Mesenchymal stem cell (in vitro differentiated cells and primary cell): ENCODE results near the gene SLC25A13.
A peak's percentile ranks its signal among the peaks of the same experiment; 100 is the strongest.
"Not testable (repeated sequence)": the region's sequence is repeated elsewhere in the genome, so short reads cannot be mapped to it uniquely, and the experiment has no call there.

Experiments used
- DNase-seq: peaks from one replicate; pipeline ENCODE4 v3.0.0-alpha.2; 2013
- H2AFZ ChIP-seq: one replicate; pipeline ENCODE4 v1.6.1; 2013; ENCODE audit warnings: low read depth, mild to moderate bottlenecking, control low read depth, inconsistent platforms, low read length, moderate library complexity
- H2AK5ac ChIP-seq: 2 replicates; pipeline ENCODE4 v1.6.1; 2013; ENCODE audit warnings: low read length, moderate library complexity, mild to moderate bottlenecking, inconsistent platforms; ENCODE audit not compliant: severe bottlenecking
- H2BK120ac ChIP-seq: one replicate; pipeline ENCODE4 v1.6.1; 2013; ENCODE audit warnings: low read depth, mild to moderate bottlenecking, inconsistent platforms, low read length, moderate library complexity
- H2BK12ac ChIP-seq, 2 experiments: one replicate each; pipeline ENCODE4 v1.6.1; 2013; ENCODE audit warnings: inconsistent platforms in 2 of 2, low read length in 2 of 2, mild to moderate bottlenecking in 2 of 2, moderate library complexity in 2 of 2, control low read depth in 1 of 2
- H2BK15ac ChIP-seq: one replicate; pipeline ENCODE4 v1.6.1; 2013; ENCODE audit warnings: mild to moderate bottlenecking, low read depth, inconsistent platforms; ENCODE audit not compliant: poor library complexity, severe bottlenecking
- H2BK5ac ChIP-seq: 2 replicates; pipeline ENCODE4 v1.6.1; 2013; ENCODE audit warnings: low read depth, mild to moderate bottlenecking, low read length, control low read depth, inconsistent platforms; ENCODE audit not compliant: poor library complexity, severe bottlenecking
- H3K14ac ChIP-seq, 2 experiments: one replicate each; pipeline ENCODE4 v1.6.1; 2013; ENCODE audit warnings: inconsistent platforms in 2 of 2, low read length in 2 of 2, control low read depth in 1 of 2, mild to moderate bottlenecking in 1 of 2, moderate library complexity in 1 of 2
- H3K18ac ChIP-seq, 2 experiments: one replicate each; pipeline ENCODE4 v1.6.1; 2013; ENCODE audit warnings: inconsistent platforms in 2 of 2, low read length in 2 of 2, control low read depth in 1 of 2, low read depth in 1 of 2, mild to moderate bottlenecking in 1 of 2
- H3K23ac ChIP-seq, 2 experiments: one replicate each; pipeline ENCODE4 v1.6.1; 2013; ENCODE audit warnings: inconsistent platforms in 2 of 2, low read length in 2 of 2, mild to moderate bottlenecking in 2 of 2, moderate library complexity in 2 of 2, control low read depth in 1 of 2
- H3K27ac ChIP-seq: 2 replicates; pipeline ENCODE4 v1.5.1; 2013; ENCODE audit warnings: mild to moderate bottlenecking, moderate library complexity, low read length, control low read depth, inconsistent platforms; ENCODE audit not compliant: poor library complexity, severe bottlenecking
- H3K27me3 ChIP-seq, 2 experiments: 2 replicates each; pipeline versions ENCODE4 v1.6.1 to v1.7.0; 2013; ENCODE audit warnings: low read length in 2 of 2, mild to moderate bottlenecking in 2 of 2, moderate library complexity in 2 of 2, control low read depth in 1 of 2, inconsistent platforms in 1 of 2; ENCODE audit not compliant: control insufficient read depth in 1 of 2, insufficient read depth in 1 of 2
- H3K36me3 ChIP-seq, 2 experiments: 2 replicates each; pipeline versions ENCODE4 v1.6.1 to v1.7.0; 2013; ENCODE audit warnings: low read length in 2 of 2, control low read depth in 1 of 2, inconsistent platforms in 1 of 2, low read depth in 1 of 2, mild to moderate bottlenecking in 1 of 2; ENCODE audit not compliant: insufficient read depth in 2 of 2, control insufficient read depth in 1 of 2
- H3K4ac ChIP-seq, 2 experiments: one replicate each; pipeline ENCODE4 v1.6.1; 2013; ENCODE audit warnings: inconsistent platforms in 2 of 2, low read length in 2 of 2, mild to moderate bottlenecking in 2 of 2, moderate library complexity in 2 of 2, control low read depth in 1 of 2, low read depth in 1 of 2
- H3K4me1 ChIP-seq: 2 replicates; pipeline ENCODE4 v1.6.1; 2013; ENCODE audit warnings: low read depth, low read length, control low read depth; ENCODE audit not compliant: control insufficient read depth, insufficient read depth
- H3K4me2 ChIP-seq: 2 replicates; pipeline ENCODE4 v1.6.1; 2013; ENCODE audit warnings: low read length, mild to moderate bottlenecking, inconsistent platforms; ENCODE audit not compliant: poor library complexity, severe bottlenecking
- H3K4me3 ChIP-seq, 2 experiments: 2 replicates each; pipeline versions ENCODE4 v1.5.1 to v1.7.0; 2013; ENCODE audit warnings: low read length in 2 of 2, mild to moderate bottlenecking in 2 of 2, control low read depth in 1 of 2, low read depth in 1 of 2; ENCODE audit not compliant: insufficient read depth in 1 of 2
- H3K79me1 ChIP-seq: replicated peaks from 2 replicates; pipeline ENCODE4 v1.6.1; 2013; ENCODE audit warnings: mild to moderate bottlenecking, control low read depth, low read length, inconsistent platforms; ENCODE audit not compliant: poor library complexity, severe bottlenecking
- H3K9ac ChIP-seq: 2 replicates; pipeline ENCODE4 v1.7.0; 2013; ENCODE audit warnings: mild to moderate bottlenecking, low read length, moderate library complexity
- H3K9me3 ChIP-seq: 2 replicates; pipeline ENCODE4 v1.7.0; 2013; ENCODE audit warnings: mild to moderate bottlenecking, low read length; ENCODE audit not compliant: control insufficient read depth
- H4K8ac ChIP-seq: one replicate; pipeline ENCODE4 v1.6.1; 2013; ENCODE audit warnings: inconsistent platforms, mild to moderate bottlenecking, low read length, moderate library complexity
- H4K91ac ChIP-seq: one replicate; pipeline ENCODE4 v1.6.1; 2013; ENCODE audit warnings: mild to moderate bottlenecking, low read length, inconsistent platforms
- WGBS: methylation state at CpG from one replicate; pipeline ENCODE4 v1.1.7; 2013; ENCODE audit warnings: mixed read lengths; 5-methylcytosine and 5-hydroxymethylcytosine counted together

The SLC25A13 gene

GRCh38 chr7:96297446-96297845 lies 24.5 kb downstream of the SLC25A13 start:
- H4K91ac ChIP-seq, H2AK5ac ChIP-seq, H2BK12ac ChIP-seq, H3K9ac ChIP-seq, H2AFZ ChIP-seq, DNase-seq, H4K8ac ChIP-seq, H2BK15ac ChIP-seq, H3K14ac ChIP-seq, H3K27ac ChIP-seq, H3K4me3 ChIP-seq, H3K4me2 ChIP-seq, H3K4me1 ChIP-seq, H3K4ac ChIP-seq, H3K18ac ChIP-seq, H3K27me3 ChIP-seq, H3K23ac ChIP-seq, H3K9me3 ChIP-seq, H2BK120ac ChIP-seq, H2BK5ac ChIP-seq: not testable (repeated sequence)
- WGBS: no CpG with 5 or more reads among the region's 5 CpGs
- peaks cover 18% of the 10 kb centered on the region for H3K79me1 ChIP-seq
- peaks cover 3 to 14% of the 10 kb centered on the region in 2 experiments for H3K36me3 ChIP-seq

- not testable (repeated sequence) for DNase-seq, H3K4me2 ChIP-seq, H2BK12ac ChIP-seq, H3K4me3 ChIP-seq, H4K8ac ChIP-seq, H3K79me1 ChIP-seq, H3K27ac ChIP-seq, H2BK5ac ChIP-seq, H4K91ac ChIP-seq, H3K4me1 ChIP-seq, H3K4ac ChIP-seq, H2BK15ac ChIP-seq, H3K27me3 ChIP-seq, H3K9me3 ChIP-seq, H2BK120ac ChIP-seq, H3K23ac ChIP-seq, H3K9ac ChIP-seq, H3K18ac ChIP-seq, H2AK5ac ChIP-seq, H2AFZ ChIP-seq, H3K14ac ChIP-seq
- no CpG with 5 or more reads among the region's 4 CpGs for WGBS
- peaks cover 3 to 14% of the 10 kb centered on the region in 2 experiments for H3K36me3 ChIP-seq
Observed at GRCh38 chr7:96293911-96294310, 28.0 kb downstream of the SLC25A13 start.

- no peak overlapping the region for H4K8ac ChIP-seq
- no peak overlapping the region for H2BK12ac ChIP-seq
- H3K23ac ChIP-seq: no peak overlapping the region
- H3K36me3 ChIP-seq: no peaks in the 10 kb centered on the region
- H2BK15ac ChIP-seq: no peak overlapping the region
- WGBS: 99% methylated on average over 4 of the region's 4 CpGs
- no peaks in the 10 kb centered on the region for H3K9me3 ChIP-seq
- no peak overlapping the region for H3K4ac ChIP-seq
- no peak overlapping the region for H3K18ac ChIP-seq
- H4K91ac ChIP-seq: no peak overlapping the region
- no peak overlapping the region for H3K14ac ChIP-seq
- peaks cover 31% of the 10 kb centered on the region for H3K79me1 ChIP-seq
- H3K9ac ChIP-seq: no peak overlapping the region
- H2BK5ac ChIP-seq: no peak overlapping the region
- H2AK5ac ChIP-seq: no peak overlapping the region
- peaks cover 1% of the 10 kb centered on the region for H3K4me1 ChIP-seq
- no peak overlapping the region for H2AFZ ChIP-seq
- DNase-seq: no peak
- H3K4me2 ChIP-seq: no peak overlapping the region
- no peak overlapping the region for H3K4me3 ChIP-seq
- H2BK120ac ChIP-seq: no peak overlapping the region
- no peak overlapping the region for H3K27ac ChIP-seq
- no peaks in the 10 kb centered on the region for H3K27me3 ChIP-seq
Observed at GRCh38 chr7:96287559-96287958, 34.3 kb downstream of the SLC25A13 start.

GRCh38 chr7:96287132-96287531 lies 34.8 kb downstream of the SLC25A13 start:
- 97% methylated on average over 3 of the region's 3 CpGs for WGBS

More at GRCh38 chr7:96287132-96287531, 34.8 kb downstream of the SLC25A13 start:
- H2AFZ ChIP-seq: no peak overlapping the region
- no peak overlapping the region for H3K18ac ChIP-seq
- no peak for DNase-seq
- H3K4ac ChIP-seq: no peak overlapping the region
- no peak overlapping the region for H3K14ac ChIP-seq
- H3K27me3 ChIP-seq: no peaks in the 10 kb centered on the region
- no peak overlapping the region for H3K23ac ChIP-seq
- H3K4me1 ChIP-seq: peaks cover 1% of the 10 kb centered on the region
- H3K9ac ChIP-seq: no peak overlapping the region
- H2BK12ac ChIP-seq: peak overlapping the region in 1 of 2 experiments; percentile 6
- no peak overlapping the region for H3K27ac ChIP-seq
- H2BK5ac ChIP-seq: no peak overlapping the region
- no peak overlapping the region for H2AK5ac ChIP-seq
- no peak overlapping the region for H3K4me2 ChIP-seq
- no peaks in the 10 kb centered on the region for H3K36me3 ChIP-seq
- no peaks in the 10 kb centered on the region for H3K9me3 ChIP-seq
- H2BK120ac ChIP-seq: no peak overlapping the region
- H4K8ac ChIP-seq: no peak overlapping the region
- no peak overlapping the region for H4K91ac ChIP-seq
- no peak overlapping the region for H3K4me3 ChIP-seq
- H2BK15ac ChIP-seq: no peak overlapping the region
- peaks cover 31% of the 10 kb centered on the region for H3K79me1 ChIP-seq
